ENCODE measurements around the gene OLR1. TPM values are rescaled to one million over a fixed set of nuclear protein-coding genes. Genes with fewer than 3 reads are reported as not detected.

The OLR1 gene
- total RNA-seq, 4 donors from 2014 or later: 0.41 TPM; not detected in 3

DNA sequence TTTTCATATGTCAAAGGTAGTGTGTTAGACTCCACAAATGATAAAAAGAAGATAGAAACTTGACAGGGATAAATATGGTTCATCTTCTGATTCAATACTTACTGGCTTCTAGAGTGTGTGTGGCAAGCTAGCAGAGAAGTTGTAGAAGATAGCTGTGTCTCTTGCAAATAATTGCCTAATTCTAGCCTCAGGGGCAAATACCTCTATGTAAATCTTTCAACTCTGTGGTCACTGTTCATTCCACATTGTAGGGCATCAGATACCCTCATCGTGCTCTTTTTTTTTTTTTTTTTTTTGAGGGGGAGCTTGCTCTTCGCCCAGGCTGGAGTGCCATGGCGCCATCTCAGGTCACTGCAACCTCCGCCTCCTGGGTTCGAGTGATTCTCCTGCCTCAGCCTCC, 1.7 kb downstream of the OLR1 start:
- Histone ChIP-seq H3K27ac (no peak overlapping the region), H3K36me3 (no peaks in the 10 kb centered on the region), H3K4me1 (no peaks in the 10 kb centered on the region), H3K9me3 (no peaks in the 10 kb centered on the region), H3K4me3 (no peak overlapping the region), H3K27me3 (no peaks in the 10 kb centered on the region)
- intact Hi-C loops (cut with DNase I; ENCODE audit: low total_unique reads): no loop called here
- TF ChIP-seq, protein P1, sequence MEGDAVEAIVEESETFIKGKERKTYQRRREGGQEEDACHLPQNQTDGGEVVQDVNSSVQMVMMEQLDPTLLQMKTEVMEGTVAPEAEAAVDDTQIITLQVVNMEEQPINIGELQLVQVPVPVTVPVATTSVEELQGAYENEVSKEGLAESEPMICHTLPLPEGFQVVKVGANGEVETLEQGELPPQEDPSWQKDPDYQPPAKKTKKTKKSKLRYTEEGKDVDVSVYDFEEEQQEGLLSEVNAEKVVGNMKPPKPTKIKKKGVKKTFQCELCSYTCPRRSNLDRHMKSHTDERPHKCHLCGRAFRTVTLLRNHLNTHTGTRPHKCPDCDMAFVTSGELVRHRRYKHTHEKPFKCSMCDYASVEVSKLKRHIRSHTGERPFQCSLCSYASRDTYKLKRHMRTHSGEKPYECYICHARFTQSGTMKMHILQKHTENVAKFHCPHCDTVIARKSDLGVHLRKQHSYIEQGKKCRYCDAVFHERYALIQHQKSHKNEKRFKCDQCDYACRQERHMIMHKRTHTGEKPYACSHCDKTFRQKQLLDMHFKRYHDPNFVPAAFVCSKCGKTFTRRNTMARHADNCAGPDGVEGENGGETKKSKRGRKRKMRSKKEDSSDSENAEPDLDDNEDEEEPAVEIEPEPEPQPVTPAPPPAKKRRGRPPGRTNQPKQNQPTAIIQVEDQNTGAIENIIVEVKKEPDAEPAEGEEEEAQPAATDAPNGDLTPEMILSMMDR (IDR thresholded peaks at IDR 0.05): no peak
- TF ChIP-seq POLR2A (IDR thresholded peaks at IDR 0.05): no peak
- no peak for DNase-seq

DNA sequence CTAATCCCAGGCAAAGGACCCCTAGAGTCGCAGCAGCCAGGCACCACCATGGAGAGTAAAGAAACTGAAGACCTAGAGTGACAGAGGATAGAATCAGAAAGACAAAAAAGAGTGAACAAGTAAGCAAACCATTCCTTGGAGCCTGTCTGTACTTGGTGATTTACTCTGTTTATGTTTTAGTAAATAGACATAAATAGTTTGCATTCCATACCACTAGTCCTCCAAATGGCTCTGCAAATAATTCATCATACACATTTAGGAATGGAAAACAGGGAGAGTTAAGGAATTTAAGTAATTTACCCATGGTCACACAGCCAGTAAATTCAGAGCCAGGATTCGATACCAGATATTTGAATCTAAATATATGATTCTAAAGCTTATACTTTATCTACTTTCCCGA, 2.8 kb downstream of the OLR1 start:
- no peaks in the 10 kb centered on the region for H3K27me3 ChIP-seq
- no peak for DNase-seq
- no peaks in the 10 kb centered on the region for H3K36me3 ChIP-seq
- no peak overlapping the region for H3K4me3 ChIP-seq
- H3K9me3 ChIP-seq: no peaks in the 10 kb centered on the region
- H3K4me1 ChIP-seq: no peaks in the 10 kb centered on the region
- no peak overlapping the region for H3K27ac ChIP-seq
- intact Hi-C loops (cut with DNase I; ENCODE audit: low total_unique reads): no loop called here
- no peak for TF ChIP-seq POLR2A (IDR thresholded peaks at IDR 0.05)
- TF ChIP-seq, protein P1 (IDR thresholded peaks at IDR 0.05): no peak

DNA sequence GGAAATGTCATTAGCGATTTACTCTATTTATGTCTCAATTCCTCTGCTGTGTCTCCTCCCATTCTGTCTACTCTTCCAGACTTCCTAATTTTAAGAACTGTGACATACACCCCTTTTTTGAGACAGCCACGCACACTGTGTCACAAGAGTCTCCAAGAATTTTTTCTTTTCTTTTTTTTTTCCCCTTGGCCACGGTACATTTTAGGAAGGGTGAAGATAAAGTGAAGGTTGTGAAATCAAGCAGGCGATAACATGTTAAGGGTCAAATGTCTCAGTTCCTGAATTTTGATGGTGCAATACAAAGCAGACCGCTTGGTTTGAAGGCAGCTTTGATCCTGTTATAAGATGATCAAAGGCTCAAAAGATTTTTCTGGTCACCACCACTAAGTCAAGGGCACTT, 4.3 kb downstream of the OLR1 start:
- no peak for DNase-seq
- Histone ChIP-seq H3K27ac (no peak overlapping the region), H3K4me3 (no peak overlapping the region), H3K36me3 (no peaks in the 10 kb centered on the region), H3K4me1 (no peaks in the 10 kb centered on the region), H3K27me3 (no peaks in the 10 kb centered on the region), H3K9me3 (no peaks in the 10 kb centered on the region)
- TF ChIP-seq, protein P1 (IDR thresholded peaks at IDR 0.05): no peak
- no peak for TF ChIP-seq POLR2A (IDR thresholded peaks at IDR 0.05)
- intact Hi-C loops (cut with DNase I; ENCODE audit: low total_unique reads): no loop called here

GRCh38 chr12:10165421-10165820, 6.5 kb downstream of the OLR1 start:
- Histone ChIP-seq H3K27ac (no peak overlapping the region), H3K4me1 (no peaks in the 10 kb centered on the region), H3K27me3 (no peaks in the 10 kb centered on the region), H3K36me3 (no peaks in the 10 kb centered on the region), H3K4me3 (no peak overlapping the region), H3K9me3 (no peaks in the 10 kb centered on the region)
- no peak for TF ChIP-seq POLR2A (IDR thresholded peaks at IDR 0.05)
- intact Hi-C loops (cut with DNase I; ENCODE audit: low total_unique reads): no loop called here
- no peak for DNase-seq

DNA sequence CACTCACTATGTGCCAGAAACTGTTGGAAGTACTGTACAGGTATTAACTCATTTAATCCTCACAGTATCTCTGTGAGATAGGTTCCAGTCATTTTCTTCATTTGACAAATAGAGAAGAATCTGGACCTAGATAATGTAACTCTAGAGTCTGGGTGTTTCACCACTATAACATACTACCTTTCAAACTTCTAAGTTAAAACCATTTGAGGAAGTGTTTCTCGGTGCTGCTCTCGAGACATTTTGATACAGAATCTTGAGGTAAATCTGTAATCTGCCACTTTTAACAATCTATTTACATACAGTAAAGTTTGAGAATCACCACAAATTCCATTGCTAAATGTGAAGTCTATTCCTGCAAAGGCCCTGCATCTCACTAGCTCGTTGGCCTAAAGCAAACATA, 8.8 kb downstream of the OLR1 start:
- no peak for TF ChIP-seq POLR2A (IDR thresholded peaks at IDR 0.05)
- TF ChIP-seq, protein P1 (IDR thresholded peaks at IDR 0.05): no peak
- no peaks in the 10 kb centered on the region for H3K36me3 ChIP-seq
- intact Hi-C loops (cut with DNase I; ENCODE audit: low total_unique reads): no loop called here
- no peak overlapping the region for H3K27ac ChIP-seq
- H3K9me3 ChIP-seq: no peaks in the 10 kb centered on the region
- H3K4me3 ChIP-seq: no peak overlapping the region
- no peaks in the 10 kb centered on the region for H3K27me3 ChIP-seq
- no peaks in the 10 kb centered on the region for H3K4me1 ChIP-seq
- no peak for DNase-seq
